ENCODE results near the gene DEDD2.

Gene DEDD2

GRCh38 chr19:42242512-42243409, 25.3 kb upstream of the DEDD2 start, which contains the start of gene GSK3A:
TSS of gene GSK3A (minus strand) at chr19:42242602. CDS start at chr19:42242465, 137 bp downstream.
- peak; percentile 80 for ATAC-seq
- peak within 1 kb of the TSS; percentile 92 for H3K4me3 Mint-ChIP-seq
- peak; percentile 94 for DNase-seq
- peaks cover 27% of the 10 kb centered on the region for H3K36me3 Mint-ChIP-seq (ENCODE audit: low read depth)
- no peaks in the 10 kb centered on the region for H3K9me3 Mint-ChIP-seq
- H3K4me1 Mint-ChIP-seq = peaks cover 54% of the 10 kb centered on the region
- peak within 1 kb of the TSS; percentile 99 for H3K27ac Mint-ChIP-seq
- no peaks in the 10 kb centered on the region for H3K27me3 Mint-ChIP-seq

- Mint-ChIP-seq H3K4me1 (peaks cover 53% of the 10 kb centered on the region), H3K36me3 (ENCODE audit: low read depth) (peaks cover 27% of the 10 kb centered on the region), H3K27ac (peak overlapping the region; percentile 88), H3K9me3 (no peaks in the 10 kb centered on the region), H3K27me3 (no peaks in the 10 kb centered on the region), H3K4me3 (peak overlapping the region; percentile 92)
- ATAC-seq (no peak), DNase-seq (peak; percentile 35)
These were observed 24.6 kb upstream of the DEDD2 start for GRCh38 chr19:42242069-42242511.

- H3K36me3 Mint-ChIP-seq (ENCODE audit: low read depth) = peaks cover 25% of the 10 kb centered on the region
- ATAC-seq (no peak), DNase-seq (no peak)
- no peaks in the 10 kb centered on the region for H3K27me3 Mint-ChIP-seq
- peak overlapping the region; percentile 90 for H3K4me3 Mint-ChIP-seq
- peak overlapping the region; percentile 88 for H3K27ac Mint-ChIP-seq
- H3K4me1 Mint-ChIP-seq = peaks cover 46% of the 10 kb centered on the region
- no peaks in the 10 kb centered on the region for H3K9me3 Mint-ChIP-seq
These were observed 23.8 kb upstream of the DEDD2 start for GRCh38 chr19:42241279-42241678.

GRCh38 chr19:42239544-42240220, 22.2 kb upstream of the DEDD2 start:
- Mint-ChIP-seq H3K4me1 (peaks cover 40% of the 10 kb centered on the region), H3K36me3 (ENCODE audit: low read depth) (peaks cover 26% of the 10 kb centered on the region), H3K27me3 (no peaks in the 10 kb centered on the region), H3K27ac (peak overlapping the region; percentile 56), H3K4me3 (no peak overlapping the region), H3K9me3 (no peaks in the 10 kb centered on the region)
- DNase-seq = no peak
- no peak for ATAC-seq

GRCh38 chr19:42235181-42235580, 17.7 kb upstream of the DEDD2 start:
- Mint-ChIP-seq H3K27me3 (no peaks in the 10 kb centered on the region), H3K36me3 (ENCODE audit: low read depth) (peaks cover 23% of the 10 kb centered on the region), H3K27ac (peak overlapping the region; percentile 23), H3K4me3 (no peak overlapping the region), H3K9me3 (no peaks in the 10 kb centered on the region), H3K4me1 (peaks cover 12% of the 10 kb centered on the region)
- DNase-seq (no peak), ATAC-seq (no peak)

- no peak for DNase-seq
- ATAC-seq = no peak
- Mint-ChIP-seq H3K4me1 (peaks cover 9% of the 10 kb centered on the region), H3K27ac (no peak overlapping the region), H3K4me3 (no peak overlapping the region), H3K36me3 (ENCODE audit: low read depth) (peaks cover 23% of the 10 kb centered on the region), H3K9me3 (no peaks in the 10 kb centered on the region), H3K27me3 (no peaks in the 10 kb centered on the region)
These were observed 16.9 kb upstream of the DEDD2 start for GRCh38 chr19:42234364-42234763.

GRCh38 chr19:42233678-42234292, 16.3 kb upstream of the DEDD2 start:
- H3K4me3 Mint-ChIP-seq = no peak overlapping the region
- no peaks in the 10 kb centered on the region for H3K9me3 Mint-ChIP-seq
- H3K27me3 Mint-ChIP-seq = no peaks in the 10 kb centered on the region
- no peak for ATAC-seq
- no peak overlapping the region for H3K27ac Mint-ChIP-seq
- peaks cover 6% of the 10 kb centered on the region for H3K4me1 Mint-ChIP-seq
- no peak for DNase-seq
- peaks cover 21% of the 10 kb centered on the region for H3K36me3 Mint-ChIP-seq (ENCODE audit: low read depth)

GRCh38 chr19:42233106-42233505, 15.6 kb upstream of the DEDD2 start:
- DNase-seq = no peak
- peaks cover 8% of the 10 kb centered on the region for H3K4me1 Mint-ChIP-seq
- H3K27ac Mint-ChIP-seq = no peak overlapping the region
- no peak for ATAC-seq
- no peaks in the 10 kb centered on the region for H3K27me3 Mint-ChIP-seq
- peaks cover 21% of the 10 kb centered on the region for H3K36me3 Mint-ChIP-seq (ENCODE audit: low read depth)
- no peak overlapping the region for H3K4me3 Mint-ChIP-seq
- no peaks in the 10 kb centered on the region for H3K9me3 Mint-ChIP-seq

- Mint-ChIP-seq H3K9me3 (no peaks in the 10 kb centered on the region), H3K27me3 (no peaks in the 10 kb centered on the region), H3K36me3 (ENCODE audit: low read depth) (peaks cover 23% of the 10 kb centered on the region), H3K4me1 (peaks cover 8% of the 10 kb centered on the region), H3K27ac (peak overlapping the region; percentile 13), H3K4me3 (no peak overlapping the region)
- DNase-seq = no peak
- no peak for ATAC-seq
These were observed 15.0 kb upstream of the DEDD2 start for GRCh38 chr19:42232435-42232834.

- Mint-ChIP-seq H3K9me3 (no peaks in the 10 kb centered on the region), H3K36me3 (ENCODE audit: low read depth) (peaks cover 38% of the 10 kb centered on the region)
- ATAC-seq = no peak
These were observed 13.1 kb upstream of the DEDD2 start for GRCh38 chr19:42230571-42230970.

GRCh38 chr19:42229855-42230351, 12.4 kb upstream of the DEDD2 start:
- Mint-ChIP-seq H3K4me1 (peaks cover 10% of the 10 kb centered on the region), H3K27me3 (no peaks in the 10 kb centered on the region), H3K36me3 (ENCODE audit: low read depth) (peaks cover 37% of the 10 kb centered on the region), H3K4me3 (no peak overlapping the region), H3K9me3 (no peaks in the 10 kb centered on the region), H3K27ac (peak overlapping the region; percentile 75)
- DNase-seq (no peak), ATAC-seq (no peak)

More at GRCh38 chr19:42230571-42230970, 13.1 kb upstream of the DEDD2 start:
- DNase-seq = no peak
- H3K4me3 Mint-ChIP-seq = no peak overlapping the region
- no peak overlapping the region for H3K27ac Mint-ChIP-seq
- peaks cover 10% of the 10 kb centered on the region for H3K4me1 Mint-ChIP-seq
- no peaks in the 10 kb centered on the region for H3K27me3 Mint-ChIP-seq

- H3K36me3 Mint-ChIP-seq (ENCODE audit: low read depth) = peaks cover 40% of the 10 kb centered on the region
- DNase-seq (no peak), ATAC-seq (no peak)
- no peaks in the 10 kb centered on the region for H3K27me3 Mint-ChIP-seq
- no peaks in the 10 kb centered on the region for H3K9me3 Mint-ChIP-seq
- no peak overlapping the region for H3K4me3 Mint-ChIP-seq
- peak overlapping the region; percentile 75 for H3K27ac Mint-ChIP-seq
- H3K4me1 Mint-ChIP-seq = peaks cover 10% of the 10 kb centered on the region
These were observed 11.9 kb upstream of the DEDD2 start for GRCh38 chr19:42229301-42229854.

GRCh38 chr19:42228641-42229040, 11.2 kb upstream of the DEDD2 start:
- no peaks in the 10 kb centered on the region for H3K27me3 Mint-ChIP-seq
- no peak overlapping the region for H3K27ac Mint-ChIP-seq
- peaks cover 41% of the 10 kb centered on the region for H3K36me3 Mint-ChIP-seq (ENCODE audit: low read depth)
- no peak for ATAC-seq
- no peak for DNase-seq
- H3K9me3 Mint-ChIP-seq = no peaks in the 10 kb centered on the region
- H3K4me3 Mint-ChIP-seq = no peak overlapping the region
- peaks cover 10% of the 10 kb centered on the region for H3K4me1 Mint-ChIP-seq

GRCh38 chr19:42226886-42227285, 9.4 kb upstream of the DEDD2 start:
- no peak overlapping the region for H3K4me3 Mint-ChIP-seq
- H3K27me3 Mint-ChIP-seq = no peaks in the 10 kb centered on the region
- no peak for DNase-seq
- peaks cover 16% of the 10 kb centered on the region for H3K4me1 Mint-ChIP-seq
- ATAC-seq = no peak
- H3K36me3 Mint-ChIP-seq (ENCODE audit: low read depth) = peaks cover 40% of the 10 kb centered on the region
- H3K27ac Mint-ChIP-seq = no peak overlapping the region
- no peaks in the 10 kb centered on the region for H3K9me3 Mint-ChIP-seq
